Measurements from ENCODE around the gene CRMP1. TPM values are rescaled to one million over a fixed set of nuclear protein-coding genes. Genes with fewer than 3 reads are reported as not detected.

The CRMP1 gene
- total RNA-seq, 1 experiment from 2014 or later, result 77.5 TPM

DNA sequence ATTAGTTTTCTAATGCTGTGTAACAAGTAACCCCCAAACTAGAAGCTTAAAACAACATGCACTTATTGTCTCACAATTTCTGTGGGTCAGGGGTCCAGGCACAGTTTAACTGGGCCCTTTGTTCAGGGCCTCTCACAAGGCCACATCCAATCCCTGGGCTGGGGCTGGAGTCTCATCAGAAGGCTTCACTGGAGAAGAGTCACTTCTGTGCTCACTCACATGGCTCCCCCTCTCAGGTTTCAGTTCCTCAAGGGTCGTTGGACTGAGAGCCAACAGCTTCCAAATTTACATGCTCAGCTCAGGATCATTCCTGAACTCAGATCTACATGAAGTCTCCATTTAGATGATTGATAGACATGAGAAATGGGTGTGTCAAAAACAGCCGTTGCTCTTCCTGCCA is 104.7 kb downstream of the CRMP1 start:
- ChIA-PET CTCF (interaction anchor here (0.8 kb wide), 1 partner anchor 388 kb away, joined by 3 read pairs; no protein-coding TSS in a partner anchor), POLR2A (ENCODE audit: low non-redundant PET) (no interaction called here)
- intact Hi-C loops (cut with micrococcal nuclease; ENCODE audit: unreplicated experiment), result no loop called here
- Histone ChIP-seq H3K4me3 (ENCODE audit: low read depth, low read length, poor library complexity, severe bottlenecking) (no peak overlapping the region), H3K4me1 (ENCODE audit: insufficient read depth, low read length, poor library complexity, severe bottlenecking) (no peaks in the 10 kb centered on the region), H3K9me3 (ENCODE audit: low read depth, low read length, poor library complexity, severe bottlenecking) (no peaks in the 10 kb centered on the region), H3K27me3 (replicated peaks; ENCODE audit: insufficient read depth, low read depth, low read length, poor library complexity) (no peaks in the 10 kb centered on the region), H3K36me3 (ENCODE audit: insufficient read depth, low read length, poor library complexity, severe bottlenecking) (peaks cover 6% of the 10 kb centered on the region), H3K27ac (ENCODE audit: low read depth, low read length, poor library complexity, severe bottlenecking) (no peak overlapping the region)
- DNase-seq (ENCODE audit: low spot score), result no peak
- no TSS peak for BruUV-seq (replicated peaks)
- TF ChIP-seq, protein P1, sequence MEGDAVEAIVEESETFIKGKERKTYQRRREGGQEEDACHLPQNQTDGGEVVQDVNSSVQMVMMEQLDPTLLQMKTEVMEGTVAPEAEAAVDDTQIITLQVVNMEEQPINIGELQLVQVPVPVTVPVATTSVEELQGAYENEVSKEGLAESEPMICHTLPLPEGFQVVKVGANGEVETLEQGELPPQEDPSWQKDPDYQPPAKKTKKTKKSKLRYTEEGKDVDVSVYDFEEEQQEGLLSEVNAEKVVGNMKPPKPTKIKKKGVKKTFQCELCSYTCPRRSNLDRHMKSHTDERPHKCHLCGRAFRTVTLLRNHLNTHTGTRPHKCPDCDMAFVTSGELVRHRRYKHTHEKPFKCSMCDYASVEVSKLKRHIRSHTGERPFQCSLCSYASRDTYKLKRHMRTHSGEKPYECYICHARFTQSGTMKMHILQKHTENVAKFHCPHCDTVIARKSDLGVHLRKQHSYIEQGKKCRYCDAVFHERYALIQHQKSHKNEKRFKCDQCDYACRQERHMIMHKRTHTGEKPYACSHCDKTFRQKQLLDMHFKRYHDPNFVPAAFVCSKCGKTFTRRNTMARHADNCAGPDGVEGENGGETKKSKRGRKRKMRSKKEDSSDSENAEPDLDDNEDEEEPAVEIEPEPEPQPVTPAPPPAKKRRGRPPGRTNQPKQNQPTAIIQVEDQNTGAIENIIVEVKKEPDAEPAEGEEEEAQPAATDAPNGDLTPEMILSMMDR (conservative IDR thresholded peaks at IDR 0.05; ENCODE audit: low read depth, low read length), result no peak
- no peak for TF ChIP-seq EZH2 (IDR thresholded peaks at IDR 0.05; ENCODE audit: borderline replicate concordance, low read depth, low read length, poor library complexity, severe bottlenecking)

DNA sequence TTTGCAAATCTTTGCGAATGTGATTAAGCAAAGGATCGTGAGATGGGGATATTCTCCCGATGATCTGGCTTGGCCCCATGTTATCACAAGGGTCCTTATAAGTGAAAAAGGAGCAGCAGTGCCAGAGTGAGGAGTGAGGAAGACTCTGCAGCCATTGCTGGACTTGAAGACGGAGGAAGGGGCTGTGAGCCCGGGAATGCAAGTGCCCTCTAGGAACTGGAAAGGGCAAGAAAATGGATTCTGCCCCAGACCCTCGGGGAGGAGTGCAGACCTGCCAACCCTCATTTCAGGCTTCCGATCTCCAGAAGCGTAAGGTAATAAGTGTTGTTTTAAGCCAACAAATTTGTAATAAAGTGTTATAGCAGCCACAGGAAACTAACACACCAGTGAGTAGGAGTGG is 105.6 kb downstream of the CRMP1 start:
- H3K27me3 ChIP-seq (replicated peaks; ENCODE audit: insufficient read depth, low read depth, low read length, poor library complexity), result no peaks in the 10 kb centered on the region
- no peak overlapping the region for H3K4me3 ChIP-seq (ENCODE audit: low read depth, low read length, poor library complexity, severe bottlenecking)
- ChIA-PET POLR2A (ENCODE audit: low non-redundant PET) (no interaction called here), CTCF (no interaction called here)
- TF ChIP-seq, protein P1 (conservative IDR thresholded peaks at IDR 0.05; ENCODE audit: low read depth, low read length), result no peak
- no peak for TF ChIP-seq EZH2 (IDR thresholded peaks at IDR 0.05; ENCODE audit: borderline replicate concordance, low read depth, low read length, poor library complexity, severe bottlenecking)
- no TSS peak for BruUV-seq (replicated peaks)
- intact Hi-C loops (cut with micrococcal nuclease; ENCODE audit: unreplicated experiment), result no loop called here
- H3K4me1 ChIP-seq (ENCODE audit: insufficient read depth, low read length, poor library complexity, severe bottlenecking), result no peaks in the 10 kb centered on the region
- DNase-seq (ENCODE audit: low spot score), result no peak
- H3K27ac ChIP-seq (ENCODE audit: low read depth, low read length, poor library complexity, severe bottlenecking), result no peak overlapping the region
- no peaks in the 10 kb centered on the region for H3K9me3 ChIP-seq (ENCODE audit: low read depth, low read length, poor library complexity, severe bottlenecking)
- H3K36me3 ChIP-seq (ENCODE audit: insufficient read depth, low read length, poor library complexity, severe bottlenecking), result peaks cover 6% of the 10 kb centered on the region

DNA sequence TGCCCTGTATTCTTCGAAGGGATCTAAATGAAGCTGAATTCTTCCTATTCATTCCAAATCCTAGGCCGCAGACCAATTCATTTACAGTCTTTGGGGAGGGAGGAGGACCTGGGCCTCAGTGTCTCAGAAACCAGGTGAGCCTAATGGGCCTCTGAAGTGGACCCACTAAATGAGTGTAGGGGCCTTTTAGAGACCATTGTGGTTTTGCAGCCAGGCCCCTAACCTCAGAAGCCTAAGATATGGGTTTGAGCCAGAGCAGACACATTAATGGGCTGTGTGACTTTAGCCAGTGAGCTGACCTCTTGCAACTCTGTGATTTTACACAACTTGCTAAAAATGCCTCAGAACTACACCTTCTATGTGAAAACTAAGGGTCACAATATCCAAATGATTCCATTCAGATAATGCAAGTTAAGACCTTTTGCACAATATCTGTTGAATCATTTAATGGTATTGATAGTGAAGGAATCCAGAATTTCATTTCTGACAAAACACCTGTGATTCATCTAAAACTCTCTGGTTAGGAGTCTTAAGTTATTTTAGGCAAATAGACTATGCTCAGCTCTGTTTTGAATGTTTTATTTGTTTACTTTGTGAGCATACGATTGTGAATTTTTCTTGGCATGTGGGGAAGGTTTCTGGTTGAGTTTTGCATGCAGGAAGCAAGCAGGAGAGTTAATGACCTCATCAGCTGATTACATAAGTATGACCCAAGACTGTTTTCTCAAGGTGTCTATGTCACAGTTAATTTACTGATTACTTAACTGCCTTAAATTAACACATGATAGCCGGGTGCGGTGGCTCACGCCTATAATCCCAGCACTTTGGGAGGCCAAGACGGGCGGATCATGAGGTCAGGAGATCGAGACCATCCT is 106.8 kb downstream of the CRMP1 start:
- peaks cover 6% of the 10 kb centered on the region for H3K36me3 ChIP-seq (ENCODE audit: insufficient read depth, low read length, poor library complexity, severe bottlenecking)
- ChIA-PET CTCF (interaction anchor here (0.7 kb wide), 1 partner anchor 12 kb away, joined by 8 read pairs; no protein-coding TSS in a partner anchor), POLR2A (ENCODE audit: low non-redundant PET) (no interaction called here)
- TF ChIP-seq EZH2 (IDR thresholded peaks at IDR 0.05; ENCODE audit: borderline replicate concordance, low read depth, low read length, poor library complexity, severe bottlenecking), result no peak
- TF ChIP-seq, protein P1 (conservative IDR thresholded peaks at IDR 0.05; ENCODE audit: low read depth, low read length), result no peak
- BruUV-seq (replicated peaks), result no TSS peak
- DNase-seq (ENCODE audit: low spot score), result no peak
- no peaks in the 10 kb centered on the region for H3K9me3 ChIP-seq (ENCODE audit: low read depth, low read length, poor library complexity, severe bottlenecking)
- no peaks in the 10 kb centered on the region for H3K4me1 ChIP-seq (ENCODE audit: insufficient read depth, low read length, poor library complexity, severe bottlenecking)
- H3K27me3 ChIP-seq (replicated peaks; ENCODE audit: insufficient read depth, low read depth, low read length, poor library complexity), result no peaks in the 10 kb centered on the region
- no peak overlapping the region for H3K27ac ChIP-seq (ENCODE audit: low read depth, low read length, poor library complexity, severe bottlenecking)
- no peak overlapping the region for H3K4me3 ChIP-seq (ENCODE audit: low read depth, low read length, poor library complexity, severe bottlenecking)
- intact Hi-C loops (cut with micrococcal nuclease; ENCODE audit: unreplicated experiment), result no loop called here

Data from A673 (cell line).